Epidermal melanocyte (primary cell): Measurements from ENCODE around the gene C14orf119.

Experiments used
- DNase-seq: peaks from one replicate; pipeline ENCODE4 v3.0.0; 2011; ENCODE audit warnings: low spot score; ENCODE audit not compliant: insufficient read length

The C14orf119 gene, protein sequence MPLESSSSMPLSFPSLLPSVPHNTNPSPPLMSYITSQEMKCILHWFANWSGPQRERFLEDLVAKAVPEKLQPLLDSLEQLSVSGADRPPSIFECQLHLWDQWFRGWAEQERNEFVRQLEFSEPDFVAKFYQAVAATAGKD

GRCh38 chr14:23095196-23096108, at the start of gene C14orf119:
Gene C14orf119 (plus strand): TSS chr14:23095505. CDS start chr14:23097659, 2,154 bp downstream.
- DNase-seq: peak; percentile 97

DNA sequence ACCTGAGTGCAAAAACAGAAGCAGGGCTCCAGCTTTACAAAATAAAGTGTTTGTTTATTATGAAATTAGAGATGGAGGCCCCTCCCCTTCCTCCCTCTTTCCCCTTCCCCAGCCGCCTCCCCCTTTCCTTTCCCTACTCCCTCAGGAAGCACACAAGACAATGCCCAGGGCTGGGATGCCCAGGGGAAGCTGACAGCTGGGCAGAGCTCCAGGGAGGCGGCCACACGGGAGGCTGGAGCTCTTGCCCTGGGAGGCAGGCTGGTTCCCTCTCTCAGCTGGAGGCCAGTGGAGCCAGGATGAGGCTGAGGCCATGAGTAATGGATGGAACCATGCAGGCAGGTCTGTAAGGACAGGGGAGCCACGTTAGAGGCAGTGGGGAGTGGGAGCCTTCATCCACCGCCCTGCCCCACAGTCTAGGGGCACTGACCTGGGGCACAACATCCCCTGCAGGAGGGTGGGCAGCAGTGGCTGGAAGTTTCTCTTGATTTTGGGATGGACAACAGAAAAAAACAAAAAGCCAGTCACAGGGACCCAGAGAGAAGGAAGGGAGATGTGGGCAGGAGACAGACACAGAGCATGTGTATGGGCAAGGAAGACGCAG, 48.2 kb upstream of the C14orf119 start:
- no peak for DNase-seq

- DNase-seq: no peak
Measured at GRCh38 chr14:23047751-23048693, 47.3 kb upstream of the C14orf119 start.

GRCh38 chr14:23049011-23049410, 46.3 kb upstream of the C14orf119 start:
- no peak for DNase-seq

DNA sequence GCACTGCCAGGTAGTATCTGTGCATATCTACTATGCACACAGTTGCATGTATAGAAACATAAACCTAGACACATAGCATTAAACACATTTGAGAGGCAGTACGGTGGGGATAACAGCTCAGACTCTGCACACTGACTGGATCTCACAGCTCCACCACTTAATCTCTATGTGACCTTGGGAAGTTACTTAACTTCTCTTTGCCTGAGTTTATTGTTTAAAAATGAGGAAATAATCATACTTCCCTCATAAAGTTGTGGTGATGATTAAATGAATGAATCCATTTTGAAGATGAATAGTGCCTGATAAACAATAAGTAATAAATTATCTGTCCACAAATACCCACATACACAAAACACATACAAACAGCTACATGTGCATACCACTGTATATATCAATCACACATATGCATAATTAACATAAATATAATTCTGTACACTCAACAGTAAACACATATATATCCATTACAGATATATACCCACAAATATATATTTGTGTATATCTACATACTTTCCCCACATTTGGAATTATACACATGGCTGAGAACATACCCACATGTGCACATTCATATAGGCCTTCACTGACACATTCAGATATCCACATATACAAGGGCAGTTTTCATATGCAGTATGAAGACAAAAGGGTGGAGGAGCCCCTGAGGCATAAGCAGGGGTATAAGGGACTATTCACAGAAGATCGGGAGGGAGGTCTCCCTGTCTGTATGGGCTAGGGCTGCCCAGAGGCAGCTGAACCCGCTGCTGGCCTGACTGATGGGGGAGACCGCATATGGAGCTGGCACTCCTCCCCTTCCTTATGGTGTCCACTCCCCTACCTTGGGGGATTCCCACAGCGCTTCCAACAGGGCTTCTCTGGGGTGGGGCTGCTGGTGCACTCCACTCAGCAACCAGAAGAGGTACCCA, 43.9 kb upstream of the C14orf119 start:
- DNase-seq: no peak

- no peak for DNase-seq
Measured at GRCh38 chr14:23052182-23052623, 43.1 kb upstream of the C14orf119 start.

DNA sequence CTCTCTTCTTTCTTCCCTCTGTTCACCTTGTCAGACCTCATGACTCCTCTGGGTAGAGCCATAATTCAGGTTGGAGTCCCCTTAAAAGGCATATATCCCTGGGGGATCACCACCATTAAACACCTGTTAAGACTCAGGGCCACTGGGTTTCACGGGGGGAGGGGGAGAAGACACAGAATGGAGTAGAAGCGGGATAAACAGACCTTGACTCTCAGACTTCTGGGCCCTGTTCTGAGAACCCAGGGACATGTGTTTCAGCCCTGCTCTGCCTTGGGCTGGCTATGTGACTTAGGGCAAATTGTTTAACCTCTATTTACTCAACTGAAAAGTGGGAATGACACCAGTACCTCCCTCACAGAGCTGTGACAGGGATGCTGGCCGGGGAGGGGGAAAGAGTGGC, 42.6 kb upstream of the C14orf119 start:
- no peak for DNase-seq

DNA sequence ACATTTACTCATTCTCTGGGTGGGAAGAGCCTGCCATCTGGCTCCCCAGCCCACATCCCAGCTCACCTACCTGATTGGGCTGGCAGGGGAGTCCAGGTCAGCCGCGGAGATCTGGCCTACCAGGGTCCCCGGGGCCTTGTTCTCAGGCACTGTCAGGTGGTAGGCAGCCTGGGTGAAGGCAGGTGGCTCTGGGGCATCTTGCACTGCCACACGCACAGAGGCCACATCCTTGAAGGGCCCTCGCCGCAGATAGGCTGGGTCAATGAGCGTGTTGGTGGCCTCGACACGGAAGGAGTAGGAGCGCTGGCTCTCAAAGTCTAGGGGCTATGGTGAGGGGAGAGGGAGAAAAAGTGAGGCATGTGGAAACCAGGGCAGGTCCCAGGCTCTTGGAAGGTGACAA, 41.9 kb upstream of the C14orf119 start:
- DNase-seq: no peak

GRCh38 chr14:23054000-23054811, 41.1 kb upstream of the C14orf119 start:
- no peak for DNase-seq

DNA sequence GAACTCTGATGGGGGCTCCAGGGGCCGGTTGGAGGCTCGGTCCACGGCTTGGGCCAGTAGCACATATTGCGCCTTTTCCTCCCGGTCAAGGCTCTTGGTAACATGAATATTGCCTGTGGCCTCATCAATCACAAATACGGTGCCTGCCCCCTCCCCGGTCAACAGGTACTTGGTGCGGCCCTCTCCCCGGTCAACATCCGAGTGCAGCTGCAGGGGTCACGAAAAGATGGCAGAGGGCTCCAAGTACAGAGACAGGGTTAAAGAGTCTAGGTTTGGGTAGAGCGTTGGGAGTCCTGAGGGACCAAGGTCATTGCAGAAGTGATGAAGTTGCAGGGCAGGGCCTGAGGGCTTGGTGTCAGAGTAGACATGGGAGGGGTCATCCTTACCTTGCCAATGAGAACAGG, 40.2 kb upstream of the C14orf119 start:
- no peak for DNase-seq

DNA sequence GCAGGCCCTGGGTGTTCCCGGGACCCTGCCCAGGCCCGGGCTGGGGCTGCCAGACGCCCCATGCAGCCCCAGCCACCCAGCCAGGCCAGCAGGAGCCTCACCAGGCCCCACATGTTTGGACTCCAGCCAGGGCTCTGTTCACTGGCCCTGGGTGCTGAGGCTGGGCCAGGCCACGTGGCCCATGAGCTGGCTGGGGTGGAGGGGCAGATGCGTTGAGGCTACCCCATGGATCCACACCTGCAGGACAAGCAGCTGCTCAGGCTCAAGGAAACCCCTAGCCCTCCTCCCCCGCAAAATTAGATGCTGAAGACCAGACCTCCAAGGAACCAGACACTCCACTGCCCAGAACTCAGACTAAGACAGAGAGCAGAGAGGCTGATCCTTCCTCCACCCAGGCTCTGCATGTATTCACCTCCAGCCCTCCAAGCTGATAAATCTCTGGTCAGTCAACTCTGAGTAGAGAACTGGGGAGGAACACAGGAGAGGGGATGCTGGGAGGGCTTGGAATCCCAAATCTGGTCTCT, 39.6 kb upstream of the C14orf119 start:
- DNase-seq: no peak

DNA sequence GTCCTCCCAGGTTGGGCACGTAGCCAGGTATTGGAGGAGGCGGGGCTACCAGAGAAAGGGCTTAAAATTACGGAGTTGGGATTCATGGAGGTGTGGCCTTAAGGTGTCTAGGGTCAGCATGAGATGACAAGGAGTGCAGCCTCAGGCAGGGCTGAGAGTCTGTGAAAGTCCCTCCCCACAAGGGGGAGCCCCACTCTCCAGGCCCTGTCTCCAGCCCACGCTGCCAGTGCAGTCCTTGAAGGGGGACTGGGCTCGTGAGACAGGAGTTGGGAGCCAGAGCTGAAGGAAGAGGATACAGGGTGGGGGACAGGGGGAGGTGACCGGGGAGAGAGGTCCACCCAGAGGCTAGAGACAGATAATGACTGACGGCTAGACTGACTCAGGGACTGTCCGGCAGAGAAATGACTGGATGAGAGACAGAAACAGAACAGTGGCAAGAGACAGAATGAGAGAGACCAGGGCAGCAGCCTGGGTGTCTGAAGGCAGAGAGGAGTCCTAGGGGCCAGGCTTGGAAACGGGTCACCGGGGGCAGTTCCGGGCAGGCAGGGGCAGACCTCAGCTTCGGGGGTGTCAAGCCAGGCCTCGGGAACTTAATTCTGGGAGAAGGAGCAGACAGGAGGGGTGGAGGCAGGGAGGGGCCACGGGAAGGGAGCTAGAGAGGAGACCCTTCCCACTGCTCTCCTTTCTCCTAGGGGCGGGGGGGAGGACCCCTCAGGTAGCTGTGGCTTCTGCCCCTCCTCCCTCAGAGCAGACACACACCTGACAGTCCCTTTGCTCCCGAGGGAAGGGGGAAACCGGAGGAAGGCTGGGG, 39.0 kb upstream of the C14orf119 start:
- peak; percentile 92 for DNase-seq

- DNase-seq: peak; percentile 77
Measured at GRCh38 chr14:23056956-23057756, 38.1 kb upstream of the C14orf119 start, which contains the start of gene CDH24. Gene CDH24 (minus strand): TSS chr14:23057520. CDS start chr14:23055733, 1,787 bp downstream.

DNA sequence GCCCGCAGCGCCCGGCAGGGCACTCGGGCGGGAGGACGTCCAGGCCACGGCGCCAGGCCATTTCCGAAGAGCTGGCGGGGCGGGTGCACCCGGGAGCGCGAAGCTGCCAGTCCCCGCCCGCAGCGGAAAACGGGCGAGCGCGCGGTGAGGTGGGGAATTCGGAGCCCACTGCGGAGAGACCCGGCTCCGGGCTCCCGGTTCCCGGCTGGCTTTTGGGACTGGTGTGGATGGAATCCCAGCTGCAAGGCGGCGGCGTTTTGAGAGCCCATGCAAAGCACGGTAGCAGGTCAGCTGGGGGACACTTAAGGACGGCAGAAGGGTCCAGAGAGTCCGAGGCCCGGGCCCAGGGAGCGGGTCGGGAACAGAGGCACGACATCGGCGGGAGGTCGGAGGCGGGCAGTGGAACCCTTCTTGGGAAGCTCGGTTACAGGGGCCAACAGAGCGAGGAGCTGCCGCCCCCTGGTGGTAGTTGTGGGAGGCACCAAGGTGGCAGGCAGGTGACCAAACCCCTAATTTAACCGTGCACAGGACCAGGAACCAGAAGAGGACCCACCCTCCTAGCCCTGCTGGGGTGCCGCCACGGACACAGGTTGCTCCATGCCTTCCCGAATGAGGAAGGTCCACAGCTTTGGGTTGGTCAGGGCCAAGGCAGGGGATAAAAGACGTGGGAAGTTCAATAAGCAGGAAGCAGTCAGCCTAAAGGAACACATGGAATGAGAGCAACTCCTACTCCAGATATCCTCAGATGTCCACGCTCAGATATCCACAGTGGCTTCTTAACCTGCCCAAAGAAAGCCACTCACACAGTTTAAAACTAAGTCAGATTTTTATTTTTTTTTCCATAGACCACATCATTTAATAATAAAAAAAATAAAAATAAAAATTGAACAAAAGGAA, 37.3 kb upstream of the C14orf119 start:
- peak; percentile 96 for DNase-seq

- DNase-seq: no peak
Measured at GRCh38 chr14:23058654-23059504, 36.4 kb upstream of the C14orf119 start.
